GM21360 (cell line): ENCODE data around the gene ABCA7.

Experiments used
- ATAC-seq: cut with Tn5 transposase; IDR thresholded peaks from one replicate; pipeline ENCODE4 v1.9.1; 2021; ENCODE audit warnings: mild to moderate bottlenecking, moderate library complexity; ENCODE audit not compliant: unreplicated experiment

The ABCA7 gene

GRCh38 chr19:1086613-1087012 lies 46.7 kb downstream of the ABCA7 start:
- ATAC-seq, result no peak

- ATAC-seq, result no peak
Observed at GRCh38 chr19:1087813-1088415, 48.0 kb downstream of the ABCA7 start.

- ATAC-seq, result no peak
Observed at GRCh38 chr19:1088416-1089010, 48.6 kb downstream of the ABCA7 start.

- no peak for ATAC-seq
Observed at GRCh38 chr19:1089126-1089771, 49.3 kb downstream of the ABCA7 start.

- no peak for ATAC-seq
Observed at GRCh38 chr19:1089891-1090290, 50.0 kb downstream of the ABCA7 start.

GRCh38 chr19:1090731-1091543 lies 51.0 kb downstream of the ABCA7 start:
- ATAC-seq, result no peak

GRCh38 chr19:1091544-1092175 lies 51.8 kb downstream of the ABCA7 start:
- no peak for ATAC-seq

- no peak for ATAC-seq
Observed at GRCh38 chr19:1093330-1093729, 53.4 kb downstream of the ABCA7 start.

GRCh38 chr19:1093811-1094553 lies 54.1 kb downstream of the ABCA7 start:
- ATAC-seq, result no peak

GRCh38 chr19:1094655-1094977 lies 54.7 kb downstream of the ABCA7 start:
- no peak for ATAC-seq

- ATAC-seq, result peak; percentile 85
Observed at GRCh38 chr19:1094978-1095701, 55.2 kb downstream of the ABCA7 start, which contains the start of gene POLR2E. Gene POLR2E, minus strand, starts transcription at chr19:1095375. Its CDS starts 60 bp downstream, at chr19:1095315.

GRCh38 chr19:1097810-1098176 lies 57.9 kb downstream of the ABCA7 start:
- no peak for ATAC-seq

GRCh38 chr19:1098177-1099051 lies 58.5 kb downstream of the ABCA7 start:
- ATAC-seq, result no peak

GRCh38 chr19:1101337-1101698 lies 61.4 kb downstream of the ABCA7 start:
- ATAC-seq, result no peak

GRCh38 chr19:1102407-1103131 lies 62.7 kb downstream of the ABCA7 start:
- no peak for ATAC-seq

GRCh38 chr19:1103132-1103707 lies 63.3 kb downstream of the ABCA7 start:
- no peak for ATAC-seq

GRCh38 chr19:1103708-1104310 lies 63.9 kb downstream of the ABCA7 start, which contains the start of gene GPX4:
Gene GPX4, plus strand, starts transcription at chr19:1103994. Its CDS starts 50 bp downstream, at chr19:1104044.
- ATAC-seq, result peak; percentile 48
